Measurements from ENCODE around the gene CLDN1. TPM values are rescaled to one million over a fixed set of nuclear protein-coding genes. Genes with fewer than 3 reads are reported as not detected.

The CLDN1 gene
- polyA plus RNA-seq, 1 donor from 2014 or later, result 1.3 TPM

DNA sequence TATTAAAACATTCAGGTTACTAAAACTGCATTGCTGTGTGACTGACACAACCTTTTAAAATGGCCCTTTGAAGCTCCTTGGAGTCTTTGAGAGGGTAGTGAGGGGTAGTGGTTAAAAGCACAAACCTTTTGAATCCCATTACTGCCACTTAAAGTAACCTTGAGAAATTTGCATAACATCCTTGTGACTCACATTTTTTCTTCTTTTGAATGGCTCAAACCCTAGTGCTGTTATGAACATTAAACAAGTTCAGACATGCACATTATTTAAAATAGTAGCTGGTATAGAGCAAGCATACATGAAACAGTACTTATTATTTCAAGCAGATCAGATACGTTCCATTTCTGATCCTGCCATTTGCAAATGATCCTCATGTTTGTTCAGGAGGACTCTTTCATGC, 3.7 kb upstream of the CLDN1 start:
- Histone ChIP-seq H3K27ac (ENCODE audit: low read length) (no peak overlapping the region), H3F3A (ENCODE audit: insufficient read depth, low read length, poor library complexity, severe bottlenecking) (no peaks in the 10 kb centered on the region), H3K4me2 (ENCODE audit: low read length) (no peak overlapping the region), H4K20me1 (ENCODE audit: insufficient read depth) (no peaks in the 10 kb centered on the region), H3K9me2 (ENCODE audit: insufficient read depth, low read length) (no peaks in the 10 kb centered on the region), H3K27me3 (ENCODE audit: insufficient read depth, low read depth, low read length) (peaks cover 19% of the 10 kb centered on the region), H3K4me3 (ENCODE audit: low read length) (no peak overlapping the region), H3K9me3 (ENCODE audit: low read length) (no peaks in the 10 kb centered on the region), H3K36me3 (ENCODE audit: insufficient read depth, low read length) (no peaks in the 10 kb centered on the region), H3K9ac (ENCODE audit: low read length) (no peak overlapping the region), H2AFZ (ENCODE audit: low read depth, low read length) (no peak overlapping the region), H3K79me2 (replicated peaks; ENCODE audit: insufficient read depth, low read length) (no peaks in the 10 kb centered on the region)
- TF ChIP-seq TAF1 (IDR thresholded peaks at IDR 0.05; ENCODE audit: low read depth), result no peak
- TF ChIP-seq EP300 (conservative IDR thresholded peaks at IDR 0.05; ENCODE audit: poor library complexity, severe bottlenecking), result no peak
- TF ChIP-seq RAD21 (conservative IDR thresholded peaks at IDR 0.05), result no peak
- no peak for TF ChIP-seq POLR2AphosphoS5 (IDR thresholded peaks at IDR 0.05)
- no peak for TF ChIP-seq SMC3 (conservative IDR thresholded peaks at IDR 0.05; ENCODE audit: poor library complexity)
- TF ChIP-seq MXI1 (conservative IDR thresholded peaks at IDR 0.05; ENCODE audit: poor library complexity, severe bottlenecking), result no peak

DNA sequence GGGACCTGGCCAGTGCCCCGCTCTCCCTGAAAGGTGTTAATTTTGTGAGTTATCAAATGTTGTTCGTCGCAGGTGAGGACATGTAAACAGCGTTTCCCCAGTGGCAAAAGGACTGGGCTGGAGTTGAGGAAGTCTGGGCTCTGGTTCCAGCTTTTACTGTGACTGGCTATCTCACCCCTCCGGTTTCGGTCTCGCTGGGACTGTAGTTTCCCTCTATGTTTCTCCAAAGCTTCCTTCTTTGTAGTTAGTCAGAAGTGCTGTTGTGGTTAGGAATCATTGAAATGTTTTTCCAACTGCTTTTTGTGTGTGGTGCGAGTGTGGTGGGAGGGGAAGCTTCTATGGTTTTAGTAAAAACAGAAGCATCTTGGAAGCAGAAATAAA, 990 bp upstream of the CLDN1 start:
- no peak overlapping the region for H3K4me2 ChIP-seq (ENCODE audit: low read length)
- no peaks in the 10 kb centered on the region for H3K36me3 ChIP-seq (ENCODE audit: insufficient read depth, low read length)
- H3K4me3 ChIP-seq (ENCODE audit: low read length), result no peak overlapping the region
- peaks cover 21% of the 10 kb centered on the region for H3K27me3 ChIP-seq (ENCODE audit: insufficient read depth, low read depth, low read length)
- H3K9ac ChIP-seq (ENCODE audit: low read length), result no peak overlapping the region
- no peak overlapping the region for H2AFZ ChIP-seq (ENCODE audit: low read depth, low read length)
- H4K20me1 ChIP-seq (ENCODE audit: insufficient read depth), result no peaks in the 10 kb centered on the region
- H3K27ac ChIP-seq (ENCODE audit: low read length), result no peak overlapping the region
- H3K79me2 ChIP-seq (replicated peaks; ENCODE audit: insufficient read depth, low read length), result no peaks in the 10 kb centered on the region
- H3F3A ChIP-seq (ENCODE audit: insufficient read depth, low read length, poor library complexity, severe bottlenecking), result no peaks in the 10 kb centered on the region
- H3K9me3 ChIP-seq (ENCODE audit: low read length), result no peaks in the 10 kb centered on the region
- TF ChIP-seq EP300 (conservative IDR thresholded peaks at IDR 0.05; ENCODE audit: poor library complexity, severe bottlenecking) (no peak), POLR2AphosphoS5 (IDR thresholded peaks at IDR 0.05) (no peak), EZH2 (IDR thresholded peaks at IDR 0.05; ENCODE audit: borderline replicate concordance, insufficient read depth, low read length, poor library complexity, severe bottlenecking) (no peak), TAF1 (IDR thresholded peaks at IDR 0.05; ENCODE audit: low read depth) (no peak), RAD21 (conservative IDR thresholded peaks at IDR 0.05) (no peak), MXI1 (conservative IDR thresholded peaks at IDR 0.05; ENCODE audit: poor library complexity, severe bottlenecking) (no peak), SMC3 (conservative IDR thresholded peaks at IDR 0.05; ENCODE audit: poor library complexity) (no peak)
- TF ChIP-seq, protein P1, sequence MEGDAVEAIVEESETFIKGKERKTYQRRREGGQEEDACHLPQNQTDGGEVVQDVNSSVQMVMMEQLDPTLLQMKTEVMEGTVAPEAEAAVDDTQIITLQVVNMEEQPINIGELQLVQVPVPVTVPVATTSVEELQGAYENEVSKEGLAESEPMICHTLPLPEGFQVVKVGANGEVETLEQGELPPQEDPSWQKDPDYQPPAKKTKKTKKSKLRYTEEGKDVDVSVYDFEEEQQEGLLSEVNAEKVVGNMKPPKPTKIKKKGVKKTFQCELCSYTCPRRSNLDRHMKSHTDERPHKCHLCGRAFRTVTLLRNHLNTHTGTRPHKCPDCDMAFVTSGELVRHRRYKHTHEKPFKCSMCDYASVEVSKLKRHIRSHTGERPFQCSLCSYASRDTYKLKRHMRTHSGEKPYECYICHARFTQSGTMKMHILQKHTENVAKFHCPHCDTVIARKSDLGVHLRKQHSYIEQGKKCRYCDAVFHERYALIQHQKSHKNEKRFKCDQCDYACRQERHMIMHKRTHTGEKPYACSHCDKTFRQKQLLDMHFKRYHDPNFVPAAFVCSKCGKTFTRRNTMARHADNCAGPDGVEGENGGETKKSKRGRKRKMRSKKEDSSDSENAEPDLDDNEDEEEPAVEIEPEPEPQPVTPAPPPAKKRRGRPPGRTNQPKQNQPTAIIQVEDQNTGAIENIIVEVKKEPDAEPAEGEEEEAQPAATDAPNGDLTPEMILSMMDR (IDR thresholded peaks at IDR 0.05; ENCODE audit: poor library complexity, severe bottlenecking), result no peak
- TF ChIP-seq, protein P2, sequence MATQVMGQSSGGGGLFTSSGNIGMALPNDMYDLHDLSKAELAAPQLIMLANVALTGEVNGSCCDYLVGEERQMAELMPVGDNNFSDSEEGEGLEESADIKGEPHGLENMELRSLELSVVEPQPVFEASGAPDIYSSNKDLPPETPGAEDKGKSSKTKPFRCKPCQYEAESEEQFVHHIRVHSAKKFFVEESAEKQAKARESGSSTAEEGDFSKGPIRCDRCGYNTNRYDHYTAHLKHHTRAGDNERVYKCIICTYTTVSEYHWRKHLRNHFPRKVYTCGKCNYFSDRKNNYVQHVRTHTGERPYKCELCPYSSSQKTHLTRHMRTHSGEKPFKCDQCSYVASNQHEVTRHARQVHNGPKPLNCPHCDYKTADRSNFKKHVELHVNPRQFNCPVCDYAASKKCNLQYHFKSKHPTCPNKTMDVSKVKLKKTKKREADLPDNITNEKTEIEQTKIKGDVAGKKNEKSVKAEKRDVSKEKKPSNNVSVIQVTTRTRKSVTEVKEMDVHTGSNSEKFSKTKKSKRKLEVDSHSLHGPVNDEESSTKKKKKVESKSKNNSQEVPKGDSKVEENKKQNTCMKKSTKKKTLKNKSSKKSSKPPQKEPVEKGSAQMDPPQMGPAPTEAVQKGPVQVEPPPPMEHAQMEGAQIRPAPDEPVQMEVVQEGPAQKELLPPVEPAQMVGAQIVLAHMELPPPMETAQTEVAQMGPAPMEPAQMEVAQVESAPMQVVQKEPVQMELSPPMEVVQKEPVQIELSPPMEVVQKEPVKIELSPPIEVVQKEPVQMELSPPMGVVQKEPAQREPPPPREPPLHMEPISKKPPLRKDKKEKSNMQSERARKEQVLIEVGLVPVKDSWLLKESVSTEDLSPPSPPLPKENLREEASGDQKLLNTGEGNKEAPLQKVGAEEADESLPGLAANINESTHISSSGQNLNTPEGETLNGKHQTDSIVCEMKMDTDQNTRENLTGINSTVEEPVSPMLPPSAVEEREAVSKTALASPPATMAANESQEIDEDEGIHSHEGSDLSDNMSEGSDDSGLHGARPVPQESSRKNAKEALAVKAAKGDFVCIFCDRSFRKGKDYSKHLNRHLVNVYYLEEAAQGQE (IDR thresholded peaks at IDR 0.05; ENCODE audit: borderline replicate concordance), result no peak
- H3K9me2 ChIP-seq (ENCODE audit: insufficient read depth, low read length), result no peaks in the 10 kb centered on the region
